Stimulated activated CD8-positive, alpha-beta memory T cell treated with anti-CD3 and anti-CD28 coated beads, Interleukin-7, amount 100 ng/mL, for 4 hours (primary cell): ENCODE results near the gene VTI1A.

Experiments used
- DNase-seq, 2 donors: peaks; one replicate each; pipeline ENCODE4 v3.0.0-alpha.2; 2020; ENCODE audit warnings: low read depth in 2 of 2

Gene VTI1A

GRCh38 chr10:112782200-112782907 lies 335.3 kb downstream of the VTI1A start:
- no peak for DNase-seq

- no peak for DNase-seq
These were observed 336.5 kb downstream of the VTI1A start for GRCh38 chr10:112783351-112784021.

GRCh38 chr10:112784022-112784461 lies 337.0 kb downstream of the VTI1A start:
- DNase-seq: no peak

GRCh38 chr10:112785089-112785488 lies 338.1 kb downstream of the VTI1A start:
- DNase-seq: no peak

GRCh38 chr10:112789248-112789647 lies 342.2 kb downstream of the VTI1A start:
- no peak for DNase-seq

- no peak for DNase-seq
These were observed 343.0 kb downstream of the VTI1A start for GRCh38 chr10:112790030-112790429.

GRCh38 chr10:112790921-112791320 lies 343.9 kb downstream of the VTI1A start:
- no peak for DNase-seq

GRCh38 chr10:112791447-112791846 lies 344.4 kb downstream of the VTI1A start:
- DNase-seq: no peak

GRCh38 chr10:112792487-112793201 lies 345.6 kb downstream of the VTI1A start:
- DNase-seq: no peak

GRCh38 chr10:112793202-112793921 lies 346.3 kb downstream of the VTI1A start:
- DNase-seq: no peak

- no peak for DNase-seq
These were observed 347.2 kb downstream of the VTI1A start for GRCh38 chr10:112794201-112794600.

- no peak for DNase-seq
These were observed 348.1 kb downstream of the VTI1A start for GRCh38 chr10:112795067-112795466.

- no peak for DNase-seq
These were observed 350.2 kb downstream of the VTI1A start for GRCh38 chr10:112797197-112797596.

- no peak for DNase-seq
These were observed 350.8 kb downstream of the VTI1A start for GRCh38 chr10:112797855-112798254.

- DNase-seq: no peak
These were observed 352.0 kb downstream of the VTI1A start for GRCh38 chr10:112799038-112799437.

GRCh38 chr10:112799726-112800510 lies 352.9 kb downstream of the VTI1A start:
- no peak for DNase-seq

GRCh38 chr10:112801004-112801403 lies 354.0 kb downstream of the VTI1A start:
- no peak for DNase-seq

- DNase-seq: no peak
These were observed 354.7 kb downstream of the VTI1A start for GRCh38 chr10:112801748-112802147.

- no peak for DNase-seq
These were observed 355.5 kb downstream of the VTI1A start for GRCh38 chr10:112802411-112803022.

- no peak for DNase-seq
These were observed 357.0 kb downstream of the VTI1A start for GRCh38 chr10:112803961-112804401.

GRCh38 chr10:112805254-112805590 lies 358.2 kb downstream of the VTI1A start:
- DNase-seq: no peak
